ENCODE results near the gene IGFALS.

Gene IGFALS

DNA sequence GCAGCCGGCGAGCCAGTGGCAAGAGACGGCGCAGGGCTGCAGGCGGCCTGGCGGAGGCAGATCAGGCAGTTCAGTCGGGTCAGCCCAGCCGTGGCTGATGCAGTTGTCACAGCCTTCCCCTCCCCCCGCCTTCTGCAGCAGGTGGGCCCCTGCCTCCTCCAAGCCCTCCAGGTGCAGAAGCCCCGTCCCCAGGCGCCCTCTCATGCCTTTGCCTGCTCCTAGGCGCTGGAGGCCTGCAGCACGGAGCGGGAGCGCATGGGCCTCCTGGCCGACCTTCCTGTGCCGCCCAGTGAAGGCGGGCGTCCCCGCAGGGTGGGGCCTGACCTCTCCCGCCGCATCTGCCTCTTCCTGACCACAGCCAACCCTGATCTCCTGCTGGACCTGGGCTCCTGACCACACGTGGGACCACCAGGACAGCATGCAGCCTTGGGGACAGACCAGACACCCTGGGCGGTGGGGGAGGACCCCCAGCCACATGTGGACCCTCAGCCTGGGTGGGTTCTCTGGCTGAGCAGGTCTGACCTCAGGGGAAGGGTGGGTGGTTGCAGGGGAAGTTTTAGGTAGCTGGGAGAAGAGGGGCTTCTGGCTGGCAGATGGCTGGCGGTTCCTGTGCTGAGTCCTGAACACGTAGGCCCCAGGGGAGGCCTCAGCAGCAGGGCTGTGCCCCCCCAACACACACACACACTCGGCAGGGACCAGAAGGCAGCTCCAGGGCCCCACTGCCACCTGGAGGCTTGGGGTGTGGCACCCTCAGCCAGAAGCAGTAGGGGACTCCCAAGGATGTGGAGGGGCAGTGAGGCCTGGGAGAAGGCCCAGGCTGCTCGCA is 17.4 kb downstream of the IGFALS start:
- no peak for DNase-seq (ENCODE audit: low read depth in 2 of 2)
- TF ChIP-seq, protein P1, sequence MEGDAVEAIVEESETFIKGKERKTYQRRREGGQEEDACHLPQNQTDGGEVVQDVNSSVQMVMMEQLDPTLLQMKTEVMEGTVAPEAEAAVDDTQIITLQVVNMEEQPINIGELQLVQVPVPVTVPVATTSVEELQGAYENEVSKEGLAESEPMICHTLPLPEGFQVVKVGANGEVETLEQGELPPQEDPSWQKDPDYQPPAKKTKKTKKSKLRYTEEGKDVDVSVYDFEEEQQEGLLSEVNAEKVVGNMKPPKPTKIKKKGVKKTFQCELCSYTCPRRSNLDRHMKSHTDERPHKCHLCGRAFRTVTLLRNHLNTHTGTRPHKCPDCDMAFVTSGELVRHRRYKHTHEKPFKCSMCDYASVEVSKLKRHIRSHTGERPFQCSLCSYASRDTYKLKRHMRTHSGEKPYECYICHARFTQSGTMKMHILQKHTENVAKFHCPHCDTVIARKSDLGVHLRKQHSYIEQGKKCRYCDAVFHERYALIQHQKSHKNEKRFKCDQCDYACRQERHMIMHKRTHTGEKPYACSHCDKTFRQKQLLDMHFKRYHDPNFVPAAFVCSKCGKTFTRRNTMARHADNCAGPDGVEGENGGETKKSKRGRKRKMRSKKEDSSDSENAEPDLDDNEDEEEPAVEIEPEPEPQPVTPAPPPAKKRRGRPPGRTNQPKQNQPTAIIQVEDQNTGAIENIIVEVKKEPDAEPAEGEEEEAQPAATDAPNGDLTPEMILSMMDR (IDR thresholded peaks at IDR 0.05; ENCODE audit: low read depth, low read length): no peak
- H3K4me3 ChIP-seq (replicated peaks in 1 of 2; ENCODE audit: low read depth in 2 of 2, low read length in 2 of 2): no peak overlapping the region

DNA sequence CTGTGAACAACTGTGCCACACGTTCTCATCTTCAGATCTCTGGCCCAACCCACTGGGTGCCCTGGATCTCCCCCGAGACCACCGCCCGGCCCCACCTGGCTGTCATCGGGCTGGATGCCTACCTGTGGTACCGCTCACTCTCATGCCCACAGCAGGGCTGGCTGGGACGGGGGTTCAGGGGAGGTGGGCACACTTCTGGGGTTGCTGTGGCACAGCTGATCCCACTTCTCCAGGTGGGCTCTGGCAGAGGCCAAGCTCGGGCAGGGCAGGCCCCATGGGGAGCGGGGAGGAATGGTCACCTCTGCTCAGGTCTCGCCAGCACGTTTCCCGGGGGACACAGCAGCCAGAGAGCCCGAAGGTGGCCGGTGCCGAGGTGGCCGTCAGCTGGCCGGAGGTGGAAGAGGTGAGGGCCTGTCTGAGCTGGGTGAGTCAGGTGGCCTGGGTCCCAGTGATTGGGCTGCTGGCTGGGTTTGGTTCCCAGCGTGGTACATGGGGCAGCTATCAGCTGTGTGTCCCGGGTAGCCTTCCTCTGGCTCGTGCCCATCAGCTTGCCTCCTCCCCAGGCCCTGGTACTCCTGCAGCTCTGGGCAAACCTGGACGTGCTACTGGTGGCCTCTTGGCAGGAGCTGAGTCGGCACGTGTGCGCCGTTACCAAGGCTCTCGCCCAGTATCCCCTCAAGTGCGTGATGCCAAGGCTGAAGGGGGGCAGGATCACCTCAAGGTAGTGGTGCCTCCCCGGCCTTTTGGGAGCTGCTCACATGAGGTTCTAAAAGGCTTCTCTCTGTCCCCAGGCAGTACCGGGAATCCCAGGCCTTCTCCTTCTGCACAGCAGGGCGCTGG is 18.3 kb downstream of the IGFALS start:
- DNase-seq (ENCODE audit: low read depth in 2 of 2): no peak
- TF ChIP-seq, protein P1 (IDR thresholded peaks at IDR 0.05; ENCODE audit: low read depth, low read length): no peak
- H3K4me3 ChIP-seq (replicated peaks in 1 of 2; ENCODE audit: low read depth in 2 of 2, low read length in 2 of 2): no peak overlapping the region

GRCh38 chr16:1774448-1774780 is 19.1 kb downstream of the IGFALS start:
- TF ChIP-seq, protein P1 (IDR thresholded peaks at IDR 0.05; ENCODE audit: low read depth, low read length): no peak
- DNase-seq (ENCODE audit: low read depth in 2 of 2): no peak
- H3K4me3 ChIP-seq (replicated peaks in 1 of 2; ENCODE audit: low read depth in 2 of 2, low read length in 2 of 2): peak overlapping the region; percentile 78 to 80

GRCh38 chr16:1773703-1774447 is 19.6 kb downstream of the IGFALS start:
- DNase-seq (ENCODE audit: low read depth in 2 of 2): peak; percentile 43 to 53
- peak overlapping the region; percentile 78 to 80 for H3K4me3 ChIP-seq (replicated peaks in 1 of 2; ENCODE audit: low read depth in 2 of 2, low read length in 2 of 2)
- TF ChIP-seq, protein P1 (IDR thresholded peaks at IDR 0.05; ENCODE audit: low read depth, low read length): no peak

DNA sequence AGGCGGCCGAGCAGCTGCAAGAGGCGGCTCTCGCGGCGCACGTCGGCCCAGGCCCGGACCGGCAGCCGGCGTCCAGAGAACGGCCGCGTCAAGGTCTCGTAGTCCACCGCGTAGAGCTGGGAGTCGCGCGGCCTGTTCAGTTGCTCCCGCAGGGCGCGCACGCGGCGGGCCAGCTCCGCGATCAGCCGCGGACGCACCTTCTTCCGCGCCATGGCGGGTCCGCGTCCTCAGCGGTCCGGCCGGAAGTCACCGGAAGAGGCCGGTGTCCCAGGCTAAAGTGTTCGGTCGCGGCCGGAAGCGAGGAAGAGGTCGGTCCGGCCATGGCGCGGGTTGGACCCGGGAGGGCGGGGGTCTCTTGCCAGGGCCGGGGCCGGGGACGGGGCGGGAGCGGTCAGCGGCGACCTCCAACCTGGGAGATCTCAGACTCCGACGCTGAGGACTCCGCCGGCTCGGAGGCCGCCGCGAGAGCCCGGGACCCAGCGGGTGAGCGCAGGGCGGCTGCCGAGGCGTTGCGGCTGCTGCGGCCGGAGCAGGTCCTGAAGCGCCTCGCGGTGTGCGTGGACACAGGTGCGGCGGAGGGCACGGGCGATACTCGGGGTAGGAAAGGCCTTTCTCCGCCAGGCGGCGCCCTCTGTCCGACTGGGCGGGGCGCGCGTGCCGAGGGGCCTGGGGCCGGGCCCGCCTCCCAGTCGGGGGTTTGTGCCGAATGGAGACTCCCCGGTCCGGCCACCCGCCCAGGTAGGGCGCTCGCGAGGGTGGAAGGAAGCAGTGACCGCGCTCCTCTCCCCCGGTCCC is 20.4 kb downstream of the IGFALS start, which contains the start of gene MRPS34:
Gene MRPS34 (minus strand): TSS at position 227 of the 795 bp plus-strand sequence. CDS start 15 bp downstream, at position 212.
- H3K4me3 ChIP-seq (replicated peaks in 1 of 2; ENCODE audit: low read depth in 2 of 2, low read length in 2 of 2): peak within 1 kb of the TSS; percentile 78 to 80
- TF ChIP-seq, protein P1 (IDR thresholded peaks at IDR 0.05; ENCODE audit: low read depth, low read length): peak; percentile 38

More for the DNA sequence above, 20.4 kb downstream of the IGFALS start, which contains the start of gene MRPS34:
- peak; percentile 83 to 86 for DNase-seq (ENCODE audit: low read depth in 2 of 2)

Data from cardiac fibroblast (primary cell).